ENCODE results near the gene RADX. TPM values are rescaled to one million over a fixed set of nuclear protein-coding genes. Genes with fewer than 3 reads are reported as not detected.

The RADX gene
- total RNA-seq, 6 experiments from 2014 or later = 0.07 to 0.52 (median 0.18) TPM; not detected in 1

- Mint-ChIP-seq H3K4me3 (no peak overlapping the region), H3K27ac (no peak overlapping the region), H3K36me3 (ENCODE audit: low read depth) (no peaks in the 10 kb centered on the region), H3K9me3 (no peaks in the 10 kb centered on the region), H3K27me3 (ENCODE audit: insufficient read depth) (no peaks in the 10 kb centered on the region), H3K4me1 (ENCODE audit: low read depth) (no peaks in the 10 kb centered on the region)
- TF ChIP-seq CTCF (IDR thresholded peaks at IDR 0.05) = no peak
- DNase-seq = no peak
Observed at GRCh38 chrX:106684207-106684606, 72.4 kb downstream of the RADX start.

- Mint-ChIP-seq H3K27ac (no peak overlapping the region), H3K9me3 (no peaks in the 10 kb centered on the region), H3K27me3 (ENCODE audit: insufficient read depth) (no peaks in the 10 kb centered on the region), H3K4me3 (no peak overlapping the region), H3K36me3 (ENCODE audit: low read depth) (no peaks in the 10 kb centered on the region), H3K4me1 (ENCODE audit: low read depth) (no peaks in the 10 kb centered on the region)
- no peak for TF ChIP-seq CTCF (IDR thresholded peaks at IDR 0.05)
- no peak for DNase-seq
Observed at GRCh38 chrX:106692425-106693065, 80.8 kb downstream of the RADX start.

GRCh38 chrX:106696502-106696901 is 84.7 kb downstream of the RADX start:
- peaks cover 18% of the 10 kb centered on the region for H3K4me1 Mint-ChIP-seq (ENCODE audit: low read depth)
- H3K36me3 Mint-ChIP-seq (ENCODE audit: low read depth) = no peaks in the 10 kb centered on the region
- H3K27ac Mint-ChIP-seq = no peak overlapping the region
- DNase-seq = no peak
- H3K9me3 Mint-ChIP-seq = no peaks in the 10 kb centered on the region
- H3K27me3 Mint-ChIP-seq (ENCODE audit: insufficient read depth) = no peaks in the 10 kb centered on the region
- no peak overlapping the region for H3K4me3 Mint-ChIP-seq
- TF ChIP-seq CTCF (IDR thresholded peaks at IDR 0.05) = no peak

- Mint-ChIP-seq H3K4me3 (peak overlapping the region; percentile 21; the same call in 1 of the 2 replicates), H3K4me1 (ENCODE audit: low read depth) (peaks cover 18% of the 10 kb centered on the region), H3K9me3 (no peaks in the 10 kb centered on the region), H3K27me3 (ENCODE audit: insufficient read depth) (no peaks in the 10 kb centered on the region), H3K27ac (peak overlapping the region; percentile 74), H3K36me3 (ENCODE audit: low read depth) (no peaks in the 10 kb centered on the region)
- peak; percentile 21 for DNase-seq
- no peak for TF ChIP-seq CTCF (IDR thresholded peaks at IDR 0.05)
Observed at GRCh38 chrX:106698693-106699092, 86.9 kb downstream of the RADX start.

GRCh38 chrX:106702636-106703035 is 90.9 kb downstream of the RADX start:
- no peaks in the 10 kb centered on the region for H3K27me3 Mint-ChIP-seq (ENCODE audit: insufficient read depth)
- H3K4me3 Mint-ChIP-seq = no peak overlapping the region
- H3K27ac Mint-ChIP-seq = no peak overlapping the region
- peaks cover 26% of the 10 kb centered on the region for H3K4me1 Mint-ChIP-seq (ENCODE audit: low read depth)
- no peak for DNase-seq
- H3K36me3 Mint-ChIP-seq (ENCODE audit: low read depth) = no peaks in the 10 kb centered on the region
- no peak for TF ChIP-seq CTCF (IDR thresholded peaks at IDR 0.05)
- H3K9me3 Mint-ChIP-seq = no peaks in the 10 kb centered on the region
